A204.1 (cell line): ENCODE measurements around the gene SLC22A4.

Source experiments
- FAIRE-seq: peaks from 2 replicates; lab custom pipeline; 2012; peaks lifted over from hg19 to GRCh38; lab: Jason Lieb, UNC

SLC22A4 gene

GRCh38 chr5:132293992-132294727 lies at the start of gene SLC22A4:
Gene SLC22A4 (plus strand): TSS chr5:132294394. CDS start chr5:132294617, 223 bp downstream.
- no peak for FAIRE-seq

- no peak for FAIRE-seq
These were observed 48.6 kb upstream of the SLC22A4 start for GRCh38 chr5:132245593-132245992.

- peak; percentile 48 for FAIRE-seq
These were observed 47.4 kb upstream of the SLC22A4 start for GRCh38 chr5:132246806-132247205.

DNA sequence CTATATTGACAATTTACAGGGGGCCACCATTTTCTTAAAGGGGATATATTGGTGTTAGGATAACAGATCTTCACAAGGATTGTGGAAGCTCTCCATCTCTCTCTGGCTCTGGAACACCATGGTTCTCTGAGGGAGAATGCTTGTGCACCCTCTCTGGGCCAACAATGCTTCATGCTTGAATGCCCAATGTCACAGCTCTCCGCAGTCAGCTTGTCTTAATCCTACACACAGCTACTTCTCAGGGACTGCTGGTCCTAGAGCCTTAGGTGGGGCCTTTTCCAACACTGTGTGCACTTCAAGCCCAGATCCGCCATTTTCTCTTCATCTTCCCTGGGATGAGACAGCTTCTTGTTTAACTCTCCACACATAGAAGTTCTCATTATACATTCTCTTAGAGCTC lies 43.6 kb upstream of the SLC22A4 start:
- FAIRE-seq, result no peak

GRCh38 chr5:132251220-132251725 lies 42.9 kb upstream of the SLC22A4 start:
- no peak for FAIRE-seq

DNA sequence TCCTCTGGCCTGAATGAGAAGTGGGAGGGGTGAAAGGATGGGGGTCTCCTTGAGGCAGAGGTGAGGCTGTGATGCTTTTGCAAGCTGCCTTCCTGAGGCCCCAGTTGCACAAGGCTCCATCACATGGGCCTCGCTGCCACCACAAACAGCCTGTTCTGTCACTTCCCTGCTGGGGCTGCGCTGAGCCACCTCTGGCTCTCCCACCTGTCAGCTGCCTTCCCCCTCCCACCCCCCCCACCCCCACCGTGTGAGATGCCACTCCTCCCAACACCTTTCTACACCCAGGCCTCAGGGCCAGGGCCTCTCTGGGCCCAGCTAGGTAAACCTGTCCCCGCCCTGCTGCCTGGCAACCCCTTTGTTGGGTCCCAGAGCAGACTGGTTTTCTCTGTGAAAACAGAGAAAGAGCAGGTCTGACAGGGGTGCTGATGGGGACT lies 41.2 kb upstream of the SLC22A4 start:
- FAIRE-seq, result no peak

GRCh38 chr5:132253452-132254320 lies 40.5 kb upstream of the SLC22A4 start:
- no peak for FAIRE-seq

DNA sequence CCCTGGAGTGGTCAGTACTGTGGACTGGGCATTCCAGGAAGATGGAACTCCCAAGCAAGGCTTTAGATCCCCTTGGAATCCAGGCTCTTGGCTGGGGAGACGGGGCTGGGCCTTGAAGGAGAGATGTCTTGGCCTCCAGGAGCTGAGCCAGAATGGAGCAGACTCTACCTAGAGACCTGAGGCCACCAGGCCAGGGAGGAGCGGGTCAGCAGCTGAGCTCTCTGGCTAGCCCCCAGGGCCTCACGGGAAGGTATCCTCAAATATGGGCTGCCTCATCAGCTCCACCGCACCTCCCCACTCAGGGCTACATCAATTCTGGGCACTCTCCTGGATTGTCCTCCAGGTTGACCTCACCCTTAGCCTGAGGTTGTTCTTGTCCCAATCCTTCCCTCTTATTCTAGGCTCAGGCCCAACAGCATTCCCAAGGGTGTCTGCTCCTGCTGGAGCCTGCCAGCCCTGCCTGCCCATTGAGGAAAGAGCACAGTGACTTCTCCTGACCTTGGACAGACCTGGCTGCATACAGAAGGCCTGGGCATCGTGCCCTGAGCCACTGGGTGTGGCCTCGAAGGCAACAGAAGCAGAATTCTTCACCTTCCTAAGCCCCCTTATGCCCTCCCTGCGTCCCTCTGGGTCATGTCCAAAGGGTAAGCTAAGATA lies 39.7 kb upstream of the SLC22A4 start:
- no peak for FAIRE-seq

DNA sequence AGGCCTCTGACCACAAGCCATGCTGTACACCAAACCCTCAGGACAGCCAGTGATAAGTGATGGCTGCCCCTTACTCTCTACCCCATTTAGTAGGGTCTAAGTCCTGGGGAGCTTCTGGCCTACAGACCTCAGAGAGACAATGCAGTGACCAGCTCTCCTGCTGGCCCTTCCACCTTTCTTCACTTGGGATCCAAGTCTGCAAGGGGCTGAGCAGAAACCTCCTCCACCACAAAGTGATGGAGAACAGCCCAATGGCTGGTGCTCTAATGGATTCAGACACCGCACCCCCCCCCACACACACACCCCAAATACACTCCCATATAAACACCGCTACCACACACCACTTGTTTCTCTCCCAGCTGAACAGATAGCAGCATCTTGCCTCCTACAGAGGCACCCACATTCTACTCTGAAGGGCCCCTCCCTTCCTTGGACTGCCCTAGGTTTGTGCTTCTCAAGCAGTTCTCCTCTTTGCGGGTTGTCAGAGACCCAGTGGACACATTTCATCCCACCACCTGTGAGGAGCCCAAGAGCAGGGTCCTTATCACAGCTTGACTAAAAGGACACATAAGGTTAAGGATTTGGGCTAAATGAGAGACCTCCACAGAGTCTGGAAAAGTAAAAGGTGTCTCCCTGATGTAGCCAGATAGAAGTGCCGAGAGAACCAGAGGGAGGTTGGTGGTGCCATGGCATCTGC lies 38.0 kb upstream of the SLC22A4 start:
- FAIRE-seq, result no peak

- FAIRE-seq, result no peak
These were observed 37.4 kb upstream of the SLC22A4 start for GRCh38 chr5:132256783-132257130.

DNA sequence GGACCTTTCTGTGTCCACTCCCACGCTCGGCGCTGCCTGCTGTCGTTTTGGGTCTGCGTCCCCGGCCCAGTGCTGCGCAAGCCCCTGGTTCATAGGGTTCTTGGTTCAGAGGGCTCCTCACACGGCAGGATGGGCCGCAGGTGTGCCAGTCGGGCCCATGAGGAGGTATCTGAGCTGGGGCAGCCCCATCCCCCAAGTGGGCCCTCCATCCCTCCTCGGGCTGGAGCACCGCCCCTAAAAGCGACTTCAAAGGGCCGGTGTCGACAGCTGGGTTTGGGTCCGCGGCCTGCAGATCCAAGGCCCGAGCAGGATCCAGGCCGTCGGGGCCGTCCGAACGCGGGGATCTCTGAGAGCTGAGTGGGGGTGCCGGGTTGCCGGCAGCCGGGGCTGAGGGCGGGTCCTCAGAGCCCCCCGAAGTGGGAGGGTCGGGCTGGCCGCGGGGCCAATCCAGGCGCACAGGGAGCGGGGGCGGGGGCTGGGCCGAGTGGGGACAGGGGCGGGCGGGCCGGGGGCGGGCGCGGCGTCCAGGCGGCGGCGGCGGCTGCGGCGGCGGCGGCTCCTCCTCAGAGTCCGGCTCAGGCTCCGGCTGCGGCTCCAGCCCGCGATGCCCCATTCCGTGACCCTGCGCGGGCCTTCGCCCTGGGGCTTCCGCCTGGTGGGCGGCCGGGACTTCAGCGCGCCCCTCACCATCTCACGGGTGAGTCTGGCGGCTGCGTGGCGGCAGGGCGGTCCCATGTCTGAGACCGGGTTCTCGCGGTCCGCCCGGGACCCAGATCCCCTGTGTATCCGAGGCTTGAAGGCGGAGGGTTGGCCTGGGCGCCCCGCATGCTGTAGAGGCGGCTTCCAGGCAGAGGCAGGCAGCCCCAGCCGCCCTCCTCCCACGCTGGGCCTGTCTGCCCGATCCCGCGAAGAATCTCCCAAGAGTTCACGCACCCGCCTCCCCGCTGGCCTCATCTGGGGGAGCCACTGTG lies 36.8 kb upstream of the SLC22A4 start, which contains the start of gene PDLIM4:
Gene PDLIM4, plus strand, starts transcription at position 566 of the 971 bp plus-strand sequence. Its CDS starts 39 bp downstream, at position 605.
- no peak for FAIRE-seq

GRCh38 chr5:132258102-132259068 lies 35.8 kb upstream of the SLC22A4 start:
- no peak for FAIRE-seq

- no peak for FAIRE-seq
These were observed 34.9 kb upstream of the SLC22A4 start for GRCh38 chr5:132259069-132259851.

DNA sequence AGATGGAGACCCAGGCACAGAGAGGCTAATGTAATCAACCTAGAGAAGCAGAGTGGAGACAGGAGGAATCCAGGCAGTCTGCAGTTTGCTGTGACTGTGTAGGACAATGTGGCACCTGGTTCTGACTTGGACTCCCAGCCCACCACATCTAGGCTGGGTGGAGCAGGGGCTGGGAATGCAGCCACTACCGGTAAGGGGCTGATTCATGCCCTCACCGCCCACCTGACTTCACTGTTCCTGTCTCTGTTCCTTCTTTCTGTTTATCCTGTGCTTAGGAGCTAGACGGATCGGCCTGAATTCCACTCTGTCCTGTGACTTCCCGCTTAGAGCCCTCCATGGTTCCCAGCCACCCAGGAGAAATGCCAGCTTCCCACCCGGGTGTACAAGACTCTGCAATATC lies 34.1 kb upstream of the SLC22A4 start:
- FAIRE-seq, result no peak

- no peak for FAIRE-seq
These were observed 33.3 kb upstream of the SLC22A4 start for GRCh38 chr5:132260714-132261551.

DNA sequence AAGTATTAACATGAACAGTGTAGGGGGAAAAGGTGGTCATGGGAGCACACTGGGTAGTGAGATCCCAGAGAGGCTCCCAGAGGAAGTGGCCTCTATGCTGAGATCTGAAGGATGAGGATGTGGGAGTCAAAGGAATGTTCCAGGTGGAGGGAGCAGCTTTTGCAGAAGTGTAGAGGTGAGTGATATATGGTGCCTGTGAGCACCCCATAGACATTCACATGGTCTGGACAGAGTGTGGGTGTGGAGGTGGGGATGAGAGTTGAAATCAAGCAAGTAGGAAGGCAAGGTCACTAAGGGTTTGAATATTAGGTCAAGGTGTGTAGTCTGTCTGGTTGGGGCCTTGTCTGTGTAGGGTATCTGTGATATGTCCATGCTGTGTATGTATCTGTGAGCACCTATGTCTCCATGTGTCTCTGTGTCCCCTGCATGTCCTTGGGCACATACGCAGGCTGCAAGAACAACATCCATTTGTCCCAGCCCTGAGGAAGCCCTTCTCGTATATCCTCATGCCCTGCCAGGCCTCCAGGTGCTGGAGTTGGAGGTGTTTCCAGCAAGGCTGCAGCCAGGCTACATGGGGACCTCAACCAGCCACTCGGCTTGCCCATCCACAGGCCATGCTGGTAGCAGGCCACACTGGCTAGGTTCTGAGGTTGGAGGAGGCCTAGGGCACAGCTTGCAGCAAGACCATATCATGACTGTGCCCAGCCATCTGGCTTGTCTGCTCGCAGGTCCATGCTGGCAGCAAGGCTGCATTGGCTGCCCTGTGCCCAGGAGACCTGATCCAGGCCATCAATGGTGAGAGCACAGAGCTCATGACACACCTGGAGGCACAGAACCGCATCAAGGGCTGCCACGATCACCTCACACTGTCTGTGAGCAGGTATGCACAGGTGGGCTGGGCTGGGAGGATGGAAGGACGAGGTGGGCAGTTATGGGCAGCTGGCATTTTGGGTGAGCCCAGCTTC lies 32.0 kb upstream of the SLC22A4 start:
- no peak for FAIRE-seq
